Activated T-cell treated with anti-CD3 and anti-CD28 coated beads for 24 hours (primary cell): Measurements from ENCODE around the gene POLA2.
"Not testable (repeated sequence)": the region's sequence is repeated elsewhere in the genome, so short reads cannot be mapped to it uniquely, and the experiment has no call there.

ENCODE experiments used
- DNase-seq: peaks from one replicate; pipeline ENCODE4 v3.0.0-alpha.2; 2020; ENCODE audit warnings: low read depth

The POLA2 gene

DNA sequence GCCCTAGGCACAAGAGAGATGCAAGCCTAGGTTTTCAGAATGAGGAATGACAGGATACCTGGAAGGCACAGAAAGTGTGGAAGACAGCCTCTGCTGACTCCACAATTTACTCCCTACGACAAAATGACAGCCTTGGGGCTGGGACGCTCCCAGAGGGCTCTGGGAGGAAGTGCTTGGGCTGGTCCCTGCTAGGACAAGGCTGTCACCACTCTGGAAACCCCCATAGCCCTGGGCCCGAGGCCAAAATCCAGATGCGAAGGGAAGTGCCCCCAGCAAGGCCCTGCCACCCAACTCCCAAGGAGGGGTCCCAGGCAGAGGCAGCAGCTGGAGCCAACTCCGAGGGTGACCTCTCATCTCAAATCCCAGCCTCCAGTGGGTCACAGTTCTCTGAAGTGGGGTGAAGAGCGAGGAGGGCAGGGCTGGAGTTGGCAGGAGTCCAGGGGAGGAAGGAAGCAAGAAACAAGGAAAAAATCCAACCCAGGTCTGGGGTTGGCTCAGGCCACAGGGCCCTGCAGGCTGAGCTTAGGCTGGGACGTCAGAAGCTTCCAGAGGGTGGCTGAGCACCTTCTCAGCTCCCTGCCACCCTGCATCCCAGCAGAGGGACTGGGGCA is 46.6 kb downstream of the POLA2 start:
- no peak for DNase-seq

DNA sequence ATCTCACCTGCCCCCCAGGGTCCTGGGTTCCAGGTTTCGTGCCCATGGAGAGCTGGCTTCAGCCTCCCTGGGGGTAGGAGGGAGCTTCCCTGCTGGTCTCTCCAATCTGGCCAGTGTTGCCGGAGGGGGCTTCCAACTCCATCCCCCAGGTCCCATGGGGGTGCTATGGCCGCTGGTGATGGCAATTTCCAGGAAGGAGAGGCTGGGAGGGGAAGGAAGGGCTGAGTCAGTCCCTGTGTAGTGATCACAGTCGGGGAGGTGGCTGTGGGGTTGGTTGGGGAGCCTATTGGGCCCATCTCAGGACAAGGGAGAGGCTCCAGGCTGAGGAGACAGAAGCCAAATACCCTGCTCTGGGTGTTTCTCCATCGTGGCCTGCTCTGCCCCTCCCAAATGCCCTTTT is 47.2 kb downstream of the POLA2 start:
- DNase-seq: no peak

DNA sequence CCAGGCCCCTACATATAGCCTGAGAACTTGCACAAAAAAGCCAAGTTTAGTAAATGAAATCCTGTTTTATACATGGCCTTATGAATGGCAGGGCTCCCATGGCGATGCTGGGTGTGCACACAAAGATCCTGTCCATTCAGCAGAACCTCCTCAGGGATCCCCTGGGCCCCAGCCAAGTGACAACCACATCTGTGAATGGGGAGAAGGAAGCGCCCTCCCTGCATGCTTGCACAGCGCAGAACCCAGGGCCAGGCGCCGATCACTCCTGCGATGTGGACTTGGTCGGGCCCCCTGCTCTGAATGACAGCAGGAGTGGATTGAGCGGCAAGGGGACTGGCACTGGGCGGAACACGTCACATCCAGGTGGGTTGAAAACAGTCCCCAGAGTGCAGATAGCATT is 48.5 kb downstream of the POLA2 start:
- no peak for DNase-seq

DNA sequence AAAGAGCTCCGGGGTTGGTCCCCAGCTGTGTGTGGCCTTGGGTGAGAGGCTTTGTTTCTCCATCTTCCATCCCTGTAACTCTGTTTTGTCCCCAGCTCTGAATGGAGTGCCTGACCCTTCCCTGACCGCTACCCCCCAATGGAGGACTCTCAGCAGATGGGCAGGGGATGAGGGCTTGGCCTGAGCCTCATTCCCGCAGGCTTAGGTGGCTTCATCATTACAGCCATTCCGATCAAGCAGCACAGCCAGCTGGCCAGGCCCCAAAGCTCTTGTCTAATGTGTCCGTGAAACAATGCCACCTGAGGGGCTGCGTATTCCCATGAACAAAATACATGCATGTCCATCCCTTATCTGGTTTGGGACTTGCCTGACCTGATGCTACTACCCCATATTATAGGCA is 49.0 kb downstream of the POLA2 start:
- DNase-seq: no peak

DNA sequence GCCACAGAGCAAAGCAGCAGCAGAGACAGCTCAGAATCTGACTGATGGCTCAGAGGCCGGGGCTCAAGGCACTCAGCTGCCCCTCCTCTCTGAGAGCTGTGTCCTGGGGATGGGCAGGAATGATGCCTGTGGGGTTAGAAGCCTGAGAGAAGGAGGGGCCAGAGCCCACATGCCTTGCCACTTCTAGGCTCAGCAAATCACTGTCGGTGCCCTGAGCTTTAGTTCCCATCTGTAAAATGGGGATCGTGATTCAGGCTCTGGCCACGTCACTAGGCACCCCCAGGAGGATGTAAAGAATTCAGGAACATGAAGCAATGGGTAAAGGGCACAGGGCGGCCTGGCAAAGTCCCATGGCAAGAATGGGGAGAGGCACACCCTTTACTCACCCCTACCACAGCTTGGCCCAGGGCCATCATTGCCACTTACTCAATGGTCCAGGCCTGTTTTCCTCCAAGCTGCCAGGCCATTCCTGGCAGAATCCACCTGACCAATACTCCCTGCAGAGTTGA is 49.5 kb downstream of the POLA2 start:
- no peak for DNase-seq

DNA sequence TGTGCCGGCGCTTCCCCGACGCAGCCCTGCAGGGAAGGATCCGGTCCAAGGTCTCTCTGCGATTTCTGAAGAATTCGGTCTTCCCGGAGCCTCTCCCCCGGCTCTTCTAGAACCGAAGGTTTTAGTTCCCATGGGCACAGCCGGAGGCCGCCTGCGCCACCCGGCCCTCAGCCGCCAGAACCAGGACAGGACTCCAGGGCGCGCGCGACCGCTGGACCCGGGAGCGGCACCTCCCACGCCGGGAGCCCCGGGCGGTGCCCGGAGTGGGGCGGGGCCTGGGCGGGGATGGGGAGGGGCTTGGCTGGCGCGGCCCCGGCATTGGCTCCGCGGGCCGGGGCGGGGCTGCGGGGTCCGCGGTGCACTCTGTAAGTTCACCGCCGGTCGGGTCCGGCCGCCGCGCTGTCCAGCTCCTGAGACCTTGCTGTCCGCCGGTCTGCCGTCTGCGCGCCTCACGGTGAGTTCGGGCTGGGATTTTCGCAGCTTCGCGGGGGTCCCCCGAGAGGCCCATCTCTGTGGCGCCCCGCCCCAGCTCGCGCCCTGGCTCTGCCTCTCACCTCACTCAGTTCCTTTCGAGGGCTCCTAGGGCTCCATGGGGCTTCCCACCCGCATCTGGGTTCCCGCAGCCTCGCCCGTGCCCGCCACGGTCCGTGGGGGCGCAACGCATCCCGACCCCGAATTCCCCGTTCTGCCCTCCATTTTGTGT is 52.9 kb downstream of the POLA2 start, which contains the start of gene CDC42EP2:
TSS of gene CDC42EP2 (plus strand) at position 366 of the 703 bp plus-strand sequence. CDS start 6,033 bp downstream, outside the sequence.
- peak; percentile 72 for DNase-seq

DNA sequence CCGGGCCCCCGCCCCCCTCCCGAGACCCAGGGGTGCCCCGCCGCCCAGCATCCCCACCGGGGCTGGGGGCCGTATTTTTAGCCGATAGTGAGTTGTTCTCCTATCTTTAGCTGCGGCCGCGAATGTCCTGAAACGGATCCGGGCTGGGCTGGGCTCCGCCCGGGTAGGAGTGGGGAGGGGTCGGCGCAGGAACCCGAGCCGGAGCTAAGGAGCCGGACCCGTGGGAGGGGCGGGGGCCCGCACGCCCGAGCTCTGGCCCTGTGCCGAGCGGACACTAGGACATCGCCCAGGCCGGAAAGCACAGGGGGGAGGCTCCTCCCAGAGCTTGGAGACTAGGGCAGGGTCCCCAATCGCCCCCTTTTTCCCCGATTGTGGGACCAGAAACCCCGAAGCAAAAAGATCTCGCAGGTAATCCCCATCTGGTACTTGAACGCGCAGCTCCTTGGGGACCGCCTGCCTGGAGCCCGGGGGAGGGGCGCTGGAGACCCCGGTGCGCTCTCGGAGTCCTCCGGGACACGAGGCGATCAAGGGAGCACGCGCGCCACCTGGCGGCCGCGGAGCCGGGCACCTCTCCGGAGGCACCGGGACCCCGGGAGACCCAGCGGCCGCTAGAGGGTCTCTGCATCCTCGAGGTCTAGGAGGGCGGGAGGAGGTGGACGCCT is 53.6 kb downstream of the POLA2 start:
- peak; percentile 73 for DNase-seq

DNA sequence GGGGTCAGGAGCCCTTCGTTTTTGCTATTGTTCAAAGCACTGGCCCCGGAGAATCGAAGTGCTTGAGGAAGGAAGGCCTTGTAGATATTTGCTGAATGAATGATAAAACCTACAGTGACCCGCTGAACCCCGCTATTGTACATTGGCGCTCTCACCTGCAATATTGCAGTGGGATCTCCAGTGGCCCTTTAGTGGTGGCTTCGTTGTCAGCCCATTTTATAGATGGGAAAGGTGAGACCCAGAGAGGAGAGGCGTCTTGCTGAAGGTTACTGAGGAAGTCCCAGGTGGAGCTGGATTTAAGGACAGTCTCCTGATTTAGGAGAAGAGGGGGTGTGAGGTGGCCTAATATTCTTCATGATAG is 54.1 kb downstream of the POLA2 start:
- DNase-seq: no peak

DNA sequence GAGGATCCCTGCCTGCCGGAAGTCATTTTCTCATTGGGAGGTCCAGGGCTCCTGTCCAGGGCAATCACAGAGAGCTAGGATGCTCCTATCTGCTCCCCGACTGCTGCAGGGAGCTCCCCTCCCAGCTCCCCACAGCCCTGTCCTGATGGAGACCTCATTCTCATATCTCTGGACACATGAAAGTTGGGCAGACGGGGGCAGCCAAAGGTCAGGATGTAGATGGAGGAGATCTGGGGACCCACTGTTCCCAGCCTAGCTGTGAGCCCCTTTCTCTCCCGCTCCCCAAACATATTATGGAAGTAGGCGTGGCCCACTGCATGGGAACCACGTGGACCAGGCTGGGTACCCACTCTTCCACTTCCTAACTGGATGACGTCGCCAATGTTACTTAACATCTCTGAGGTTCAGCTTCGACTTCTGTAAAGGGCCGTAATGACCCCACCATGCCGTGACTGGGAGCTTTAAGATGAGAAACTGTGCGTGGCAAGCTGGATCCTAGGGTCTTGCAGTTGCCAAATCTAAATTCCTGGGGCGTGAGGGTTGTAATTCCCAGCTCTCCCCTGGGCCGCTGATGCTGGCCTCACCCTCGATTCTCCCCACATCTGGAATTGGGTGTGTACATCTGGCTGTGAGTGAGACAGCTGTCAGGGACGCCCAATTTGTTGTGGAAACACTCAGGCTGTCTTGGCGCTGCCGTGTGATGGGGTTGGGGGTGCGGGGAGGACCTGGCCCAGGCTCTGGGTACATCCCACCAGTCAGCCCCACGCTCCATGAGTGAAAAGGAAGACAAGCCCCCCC is 54.7 kb downstream of the POLA2 start:
- no peak for DNase-seq

DNA sequence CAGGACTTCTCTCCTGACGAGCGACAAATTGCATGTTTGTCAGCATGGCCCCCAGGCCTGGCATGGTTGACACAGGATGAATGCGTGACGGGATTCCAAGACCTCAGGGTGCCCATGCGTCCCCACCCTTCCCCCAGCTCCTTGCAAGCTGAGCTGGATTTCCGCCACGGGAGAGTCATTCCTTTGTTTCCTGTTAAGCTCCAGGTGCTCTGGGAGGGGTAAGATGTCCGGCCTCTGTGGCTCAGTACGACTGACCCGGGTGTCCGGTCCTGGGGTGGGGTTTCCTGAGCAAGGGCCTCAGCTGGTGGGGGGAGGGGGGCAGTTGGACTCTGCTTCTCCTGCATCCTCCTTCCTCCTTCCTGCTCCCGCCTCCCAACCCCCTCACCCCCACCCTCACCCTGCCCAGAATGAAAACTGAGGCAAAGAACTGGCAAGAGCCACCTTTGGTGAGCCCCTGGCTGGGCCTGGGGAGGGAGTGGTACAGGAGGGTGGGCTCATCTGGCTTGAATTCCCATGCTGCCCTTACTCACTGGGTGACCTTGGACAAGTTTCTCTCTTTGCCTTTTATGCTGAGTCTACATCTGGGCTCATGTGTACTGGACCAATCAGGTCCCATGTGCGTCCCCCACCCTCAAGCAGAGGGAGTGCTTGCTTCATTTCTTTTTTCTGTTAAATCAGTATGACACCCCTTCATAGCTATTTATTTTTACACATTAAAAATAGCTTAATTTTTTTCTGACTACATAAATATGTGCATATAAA is 55.4 kb downstream of the POLA2 start:
- DNase-seq: no peak

DNA sequence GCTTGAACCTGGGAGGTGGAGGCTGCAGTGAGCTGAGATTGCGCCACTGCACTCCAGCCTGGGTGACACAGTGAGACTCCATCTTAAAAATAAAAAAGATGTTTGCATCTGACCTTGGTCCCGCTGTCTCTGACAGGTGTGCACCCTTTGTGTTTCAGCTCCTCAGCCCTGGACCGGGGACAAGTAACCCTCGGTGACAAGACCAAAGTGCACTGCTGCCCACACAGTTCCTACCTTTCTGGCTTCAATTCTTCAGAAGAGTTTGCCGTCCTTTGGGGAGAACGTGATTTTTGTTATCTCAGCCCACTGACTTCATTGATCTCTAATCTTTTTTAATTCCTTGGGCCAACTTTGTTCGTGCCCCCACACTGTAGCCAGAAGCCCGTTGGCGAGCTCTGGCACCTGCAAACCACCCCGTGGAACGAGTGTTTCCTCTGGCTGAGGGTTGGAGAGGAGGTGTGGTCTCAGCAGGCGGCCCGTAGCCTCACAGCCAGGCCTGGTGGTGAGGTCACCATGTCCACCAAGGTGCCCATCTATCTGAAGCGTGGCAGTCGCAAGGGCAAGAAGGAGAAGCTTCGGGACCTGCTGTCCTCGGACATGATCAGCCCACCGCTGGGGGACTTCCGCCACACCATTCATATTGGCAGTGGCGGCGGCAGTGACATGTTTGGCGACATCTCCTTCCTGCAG is 58.8 kb downstream of the POLA2 start:
- DNase-seq: no peak

DNA sequence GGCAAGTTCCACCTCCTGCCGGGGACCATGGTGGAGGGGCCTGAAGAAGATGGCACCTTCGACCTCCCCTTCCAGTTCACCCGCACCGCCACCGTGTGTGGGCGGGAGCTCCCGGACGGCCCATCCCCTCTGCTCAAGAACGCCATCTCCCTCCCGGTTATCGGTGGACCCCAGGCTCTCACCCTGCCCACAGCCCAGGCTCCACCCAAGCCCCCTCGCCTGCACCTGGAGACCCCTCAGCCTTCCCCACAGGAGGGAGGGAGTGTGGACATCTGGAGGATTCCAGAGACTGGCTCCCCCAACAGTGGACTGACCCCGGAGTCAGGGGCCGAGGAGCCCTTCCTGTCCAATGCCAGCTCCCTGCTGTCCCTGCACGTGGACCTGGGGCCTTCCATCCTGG is 59.3 kb downstream of the POLA2 start:
- no peak for DNase-seq

DNA sequence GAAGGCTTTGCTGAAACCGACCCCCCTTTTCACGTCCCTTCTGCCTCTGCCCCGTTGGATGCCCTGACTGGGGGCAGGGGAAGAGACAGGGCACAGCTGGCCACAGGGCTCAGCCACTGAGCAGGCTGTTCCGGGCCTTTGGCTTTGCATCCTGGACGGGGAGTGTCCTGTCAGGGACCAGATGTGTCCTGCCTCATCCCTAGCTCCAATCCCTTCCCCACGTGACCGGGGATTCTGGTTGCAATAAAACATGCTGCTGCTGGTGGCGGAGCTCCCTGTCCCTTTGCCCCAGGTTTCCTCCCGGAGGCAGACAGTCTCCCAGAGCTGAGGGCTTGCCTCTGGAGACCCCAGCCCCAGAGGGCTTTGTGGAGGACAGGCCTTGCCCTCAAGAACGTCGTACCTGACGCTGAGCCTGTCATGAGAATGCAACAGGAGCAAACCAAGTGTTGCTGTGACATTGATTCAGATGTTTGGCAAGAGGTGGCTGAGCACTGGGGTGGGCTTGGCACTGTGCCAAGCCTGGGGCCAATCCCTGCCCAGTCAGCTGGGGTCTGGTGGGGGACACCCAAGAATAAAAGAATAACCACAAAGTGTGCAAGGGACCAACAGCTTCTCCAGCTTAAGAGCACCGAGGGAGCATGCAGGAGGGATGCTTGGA is 60.2 kb downstream of the POLA2 start:
- DNase-seq: no peak

DNA sequence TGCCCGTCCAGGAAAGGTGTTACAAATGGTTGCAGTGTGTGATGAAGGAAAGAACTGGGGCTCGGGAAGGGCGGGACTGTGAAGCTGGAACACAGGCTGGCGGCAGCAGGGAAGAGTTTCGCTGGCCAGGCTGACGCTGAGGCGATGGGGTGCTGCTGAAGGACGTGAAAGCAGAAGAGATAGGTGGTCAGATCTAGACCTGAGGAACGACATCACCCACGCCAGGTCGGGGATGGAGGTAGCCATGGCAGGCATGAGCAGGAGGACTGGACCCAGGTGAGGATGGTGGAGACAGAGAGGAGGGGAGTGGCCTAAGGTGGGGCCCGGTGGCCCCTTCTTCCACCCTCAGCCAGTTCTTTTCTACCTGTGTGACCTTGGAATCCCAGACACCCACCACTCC is 62.1 kb downstream of the POLA2 start:
- DNase-seq: no peak

DNA sequence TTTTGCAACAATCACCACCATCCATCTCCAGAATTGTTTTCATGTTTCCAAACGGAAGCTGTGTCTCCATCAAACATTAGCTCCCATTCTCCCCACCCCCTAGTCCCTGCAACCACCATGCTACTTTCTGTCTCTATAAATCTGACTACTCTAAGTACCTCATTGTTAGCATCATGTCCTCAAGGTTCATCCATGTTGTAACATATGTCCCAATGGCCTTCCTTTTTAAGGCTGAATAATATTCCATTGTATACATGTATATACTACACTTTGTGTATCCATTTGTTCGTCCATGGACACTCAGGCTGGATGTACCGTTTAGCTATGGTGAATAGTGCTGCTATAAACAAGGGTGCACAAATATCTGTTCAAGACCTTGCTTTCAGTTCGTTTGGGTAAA is 63.7 kb downstream of the POLA2 start:
- DNase-seq: no peak

DNA sequence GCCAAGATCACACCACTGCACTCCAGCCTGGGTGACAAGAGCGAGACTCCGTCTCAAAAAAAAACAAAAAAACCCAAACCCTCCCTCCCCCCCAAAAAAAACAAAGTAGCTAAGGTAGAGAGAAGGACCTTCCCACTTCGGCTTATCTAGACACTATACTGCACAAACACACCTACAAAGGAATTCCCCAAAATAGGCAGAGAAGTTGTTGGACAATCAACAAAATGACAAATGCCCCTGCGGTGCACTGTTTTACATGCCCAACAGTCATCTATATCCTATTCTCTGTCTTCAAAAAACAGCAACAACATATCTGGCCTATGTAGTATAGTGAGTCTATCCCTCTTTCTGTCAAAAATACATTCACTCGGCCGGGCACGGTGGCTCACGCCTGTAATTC is 65.3 kb downstream of the POLA2 start:
- DNase-seq: no peak

DNA sequence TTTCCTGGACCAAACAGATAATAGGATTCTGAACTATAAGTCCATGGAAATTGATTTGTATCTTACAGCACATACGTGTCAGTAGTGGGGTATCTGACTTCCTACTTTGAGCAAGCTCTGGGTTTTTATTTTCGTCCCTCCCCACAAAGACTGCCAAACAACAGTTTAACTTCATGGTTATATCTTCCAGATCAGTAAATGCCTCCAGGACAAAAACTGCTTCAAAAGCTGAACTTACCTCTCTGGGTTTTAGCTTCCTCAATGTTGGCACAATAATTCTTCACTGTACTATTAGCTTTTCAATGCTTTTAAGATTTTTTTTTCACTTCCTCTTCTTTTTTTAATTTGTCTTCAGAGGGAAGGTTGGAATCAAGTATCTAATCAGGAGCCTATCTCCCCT is 67.7 kb downstream of the POLA2 start:
- DNase-seq: no peak

DNA sequence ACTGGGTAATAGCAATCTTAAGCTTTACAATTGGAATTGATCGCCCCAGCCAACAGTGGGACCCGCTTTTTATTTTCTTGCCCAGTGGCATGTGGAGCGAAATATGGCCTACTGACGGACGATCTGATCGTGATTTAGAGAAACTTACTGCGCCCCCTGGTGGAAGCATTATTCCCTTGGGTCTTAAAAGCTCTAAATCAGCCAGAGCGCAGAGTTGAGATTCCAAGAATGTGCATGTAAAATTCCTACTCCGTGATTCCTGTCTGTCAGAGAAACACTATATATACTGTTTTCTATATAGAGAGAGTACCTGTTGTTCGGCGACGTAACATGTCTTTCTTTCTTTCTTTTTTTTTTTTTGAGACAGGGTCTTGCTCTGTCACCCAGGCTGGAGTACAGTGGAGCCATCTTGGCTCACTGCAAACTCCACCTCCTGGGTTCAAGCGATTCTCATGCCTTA is 68.2 kb downstream of the POLA2 start:
- DNase-seq: peak; percentile 78

DNA sequence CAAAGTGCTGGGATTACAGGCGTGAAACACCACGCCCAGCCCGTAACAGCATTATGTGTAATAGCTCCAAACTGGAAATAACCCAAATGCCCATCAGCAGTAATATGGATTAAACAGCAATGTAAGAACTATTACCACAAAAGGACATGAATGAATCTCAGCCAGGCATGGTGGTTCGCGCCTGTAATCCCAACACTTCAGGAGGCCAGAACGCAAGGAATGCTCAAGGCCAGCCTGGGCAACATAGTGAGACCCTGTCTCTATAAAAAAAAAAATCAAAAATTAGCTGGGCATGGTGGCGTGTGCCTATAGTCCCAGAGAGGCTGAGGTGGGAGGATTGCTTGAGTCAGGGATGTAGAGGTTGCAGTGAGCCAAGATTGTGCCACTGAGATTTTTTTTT is 68.8 kb downstream of the POLA2 start:
- DNase-seq: no peak

DNA sequence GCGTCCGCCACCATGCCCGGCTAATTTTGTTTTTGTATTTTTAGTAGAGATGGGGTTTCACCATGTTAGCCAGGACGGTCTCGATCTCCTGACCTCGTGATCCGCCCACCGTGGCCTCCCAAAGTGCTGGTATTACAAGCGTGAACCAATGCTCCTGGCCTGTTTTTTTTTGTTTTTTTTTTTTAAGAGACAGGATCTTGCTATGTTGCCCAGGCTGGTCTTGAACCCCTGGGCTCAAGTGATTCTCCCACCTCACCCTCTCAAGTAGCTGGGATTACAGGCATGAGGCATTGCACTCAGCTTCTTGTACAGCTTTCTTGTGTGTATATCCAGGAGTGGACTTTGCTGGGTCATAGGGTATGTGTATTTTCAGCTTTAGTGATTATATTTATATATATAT is 70.8 kb downstream of the POLA2 start:
- not testable (repeated sequence) for DNase-seq
